HEK293 (cell line): Measurements from ENCODE around the gene SLC12A8.

ENCODE experiments used
- ZNF133 ChIP-seq: fragments of 450-650 bp; formaldehyde crosslinking; IDR thresholded peaks from 2 replicates; pipeline ENCODE4 v1.5.1; 2016; ENCODE audit warnings: missing biosample characterization, missing genetic modification characterization
- TF ChIP-seq, protein P1 (sequence below): fragments of 450-650 bp; formaldehyde crosslinking; IDR thresholded peaks from 2 replicates; pipeline ENCODE4 v1.5.1; 2016; ENCODE audit warnings: missing biosample characterization, missing genetic modification characterization

DNA sequence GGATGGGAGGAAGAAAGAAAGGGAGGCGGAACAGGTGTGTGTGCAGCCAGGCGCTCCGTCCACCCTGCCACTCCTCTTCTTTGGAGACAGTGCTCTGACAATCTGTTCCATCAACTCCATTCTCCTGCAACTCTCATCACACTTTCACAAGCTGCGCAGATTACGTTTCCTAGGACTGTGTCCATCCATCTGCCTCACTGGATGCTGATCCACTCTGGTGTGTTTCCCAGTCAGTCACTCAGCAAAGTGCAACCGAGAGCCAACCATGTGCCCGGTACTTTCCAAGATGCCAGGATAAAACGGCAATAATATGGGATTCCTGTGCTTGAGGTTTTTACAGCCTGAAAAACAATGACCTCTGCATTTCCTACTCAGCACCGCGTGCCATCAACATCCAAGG lies 59.6 kb downstream of the SLC12A8 start:
- TF ChIP-seq, protein P1, sequence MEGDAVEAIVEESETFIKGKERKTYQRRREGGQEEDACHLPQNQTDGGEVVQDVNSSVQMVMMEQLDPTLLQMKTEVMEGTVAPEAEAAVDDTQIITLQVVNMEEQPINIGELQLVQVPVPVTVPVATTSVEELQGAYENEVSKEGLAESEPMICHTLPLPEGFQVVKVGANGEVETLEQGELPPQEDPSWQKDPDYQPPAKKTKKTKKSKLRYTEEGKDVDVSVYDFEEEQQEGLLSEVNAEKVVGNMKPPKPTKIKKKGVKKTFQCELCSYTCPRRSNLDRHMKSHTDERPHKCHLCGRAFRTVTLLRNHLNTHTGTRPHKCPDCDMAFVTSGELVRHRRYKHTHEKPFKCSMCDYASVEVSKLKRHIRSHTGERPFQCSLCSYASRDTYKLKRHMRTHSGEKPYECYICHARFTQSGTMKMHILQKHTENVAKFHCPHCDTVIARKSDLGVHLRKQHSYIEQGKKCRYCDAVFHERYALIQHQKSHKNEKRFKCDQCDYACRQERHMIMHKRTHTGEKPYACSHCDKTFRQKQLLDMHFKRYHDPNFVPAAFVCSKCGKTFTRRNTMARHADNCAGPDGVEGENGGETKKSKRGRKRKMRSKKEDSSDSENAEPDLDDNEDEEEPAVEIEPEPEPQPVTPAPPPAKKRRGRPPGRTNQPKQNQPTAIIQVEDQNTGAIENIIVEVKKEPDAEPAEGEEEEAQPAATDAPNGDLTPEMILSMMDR (tag by site-specific recombination): no peak
- TF ChIP-seq ZNF133 (tag by site-specific recombination): no peak
